ENCODE results near the gene EXOC3L4.

DNA sequence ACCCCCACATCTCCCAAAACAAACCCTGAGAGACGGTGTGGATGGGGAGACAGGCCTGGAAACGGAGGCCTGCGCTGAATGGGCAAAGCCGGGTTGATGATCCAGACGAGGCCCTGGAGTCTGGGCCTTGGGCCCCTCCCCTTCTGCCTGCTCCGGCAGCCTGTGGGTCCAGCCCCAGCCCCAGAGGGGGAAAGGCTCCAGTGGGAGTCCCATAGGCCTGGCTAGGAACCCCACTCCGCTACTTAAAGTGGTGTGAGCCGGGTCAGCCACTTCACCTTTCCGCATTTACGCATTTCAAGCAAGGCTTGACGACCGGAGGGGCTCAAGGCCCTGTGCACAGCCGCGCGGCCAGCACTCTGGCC lies 28.0 kb downstream of the EXOC3L4 start:
- TF ChIP-seq, protein P1, sequence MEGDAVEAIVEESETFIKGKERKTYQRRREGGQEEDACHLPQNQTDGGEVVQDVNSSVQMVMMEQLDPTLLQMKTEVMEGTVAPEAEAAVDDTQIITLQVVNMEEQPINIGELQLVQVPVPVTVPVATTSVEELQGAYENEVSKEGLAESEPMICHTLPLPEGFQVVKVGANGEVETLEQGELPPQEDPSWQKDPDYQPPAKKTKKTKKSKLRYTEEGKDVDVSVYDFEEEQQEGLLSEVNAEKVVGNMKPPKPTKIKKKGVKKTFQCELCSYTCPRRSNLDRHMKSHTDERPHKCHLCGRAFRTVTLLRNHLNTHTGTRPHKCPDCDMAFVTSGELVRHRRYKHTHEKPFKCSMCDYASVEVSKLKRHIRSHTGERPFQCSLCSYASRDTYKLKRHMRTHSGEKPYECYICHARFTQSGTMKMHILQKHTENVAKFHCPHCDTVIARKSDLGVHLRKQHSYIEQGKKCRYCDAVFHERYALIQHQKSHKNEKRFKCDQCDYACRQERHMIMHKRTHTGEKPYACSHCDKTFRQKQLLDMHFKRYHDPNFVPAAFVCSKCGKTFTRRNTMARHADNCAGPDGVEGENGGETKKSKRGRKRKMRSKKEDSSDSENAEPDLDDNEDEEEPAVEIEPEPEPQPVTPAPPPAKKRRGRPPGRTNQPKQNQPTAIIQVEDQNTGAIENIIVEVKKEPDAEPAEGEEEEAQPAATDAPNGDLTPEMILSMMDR (conservative IDR thresholded peaks at IDR 0.05): 0 out of 2 replicates have a peak, but pooled peaks have one; percentile 22
- TF ChIP-seq EZH2 (IDR thresholded peaks at IDR 0.05; ENCODE audit: low read depth): no peak
